ENCODE measurements around the gene ACVR1B.

- TF ChIP-seq ZNF704 (tag by site-specific recombination; IDR thresholded peaks at IDR 0.05) (no peak), CTCF (tag by site-specific recombination; IDR thresholded peaks at IDR 0.05) (no peak), PRDM1 (tag by site-specific recombination; IDR thresholded peaks at IDR 0.05) (no peak), ATF2 (tag by site-specific recombination; IDR thresholded peaks at IDR 0.05; ENCODE audit: low read depth) (no peak), ZNF24 (tag by site-specific recombination; IDR thresholded peaks at IDR 0.05) (no peak), ZNF350 (tag by site-specific recombination; IDR thresholded peaks at IDR 0.05) (no peak), SP7 (tag by site-specific recombination; IDR thresholded peaks at IDR 0.05) (no peak), GLIS1 (tag by site-specific recombination; IDR thresholded peaks at IDR 0.05) (0 out of 2 replicates have a peak, but pooled peaks have one; percentile 7), ZNF571 (tag by site-specific recombination; IDR thresholded peaks at IDR 0.05) (no peak), ZNF501 (tag by site-specific recombination; IDR thresholded peaks at IDR 0.05) (no peak), ZNF274 (IDR thresholded peaks at IDR 0.05; ENCODE audit: low read length) (no peak), ZNF274 (tag by site-specific recombination; IDR thresholded peaks at IDR 0.05; ENCODE audit: borderline replicate concordance) (no peak)
Measured at GRCh38 chr12:52018433-52019112, 67.1 kb downstream of the ACVR1B start.

Measured in HEK293 (cell line).